ENCODE measurements around the gene BRS3.
A peak's percentile ranks its signal among the peaks of the same experiment; 100 is the strongest.

The BRS3 gene

GRCh38 chrX:136495043-136495442, 7.3 kb downstream of the BRS3 start:
- peak overlapping the region; percentile 6 for H3K4me3 ChIP-seq (ENCODE audit: low read depth, low read length)
- no peak for TF ChIP-seq CTCF (IDR thresholded peaks at IDR 0.05; ENCODE audit: low read depth, low read length)
- no peak for TF ChIP-seq MAX (IDR thresholded peaks at IDR 0.05; ENCODE audit: low read depth, low read length)
- TF ChIP-seq MYC (IDR thresholded peaks at IDR 0.05; ENCODE audit: low read depth, low read length) = no peak
- no peak for TF ChIP-seq POLR2A (IDR thresholded peaks at IDR 0.05; ENCODE audit: extremely low read depth, insufficient read length)
- peak; percentile 80 for DNase-seq (ENCODE audit: low read depth)

GRCh38 chrX:136496186-136496763, 8.5 kb downstream of the BRS3 start:
- DNase-seq (ENCODE audit: low read depth) = no peak
- no peak for TF ChIP-seq MAX (IDR thresholded peaks at IDR 0.05; ENCODE audit: low read depth, low read length)
- TF ChIP-seq POLR2A (IDR thresholded peaks at IDR 0.05; ENCODE audit: extremely low read depth, insufficient read length) = no peak
- no peak for TF ChIP-seq CTCF (IDR thresholded peaks at IDR 0.05; ENCODE audit: low read depth, low read length)
- TF ChIP-seq MYC (IDR thresholded peaks at IDR 0.05; ENCODE audit: low read depth, low read length) = no peak
- H3K4me3 ChIP-seq (ENCODE audit: low read depth, low read length) = peak overlapping the region; percentile 87

GRCh38 chrX:136496764-136497555, 9.2 kb downstream of the BRS3 start:
- TF ChIP-seq MAX (IDR thresholded peaks at IDR 0.05; ENCODE audit: low read depth, low read length) = peak; percentile 63
- peak; percentile 87 for TF ChIP-seq MYC (IDR thresholded peaks at IDR 0.05; ENCODE audit: low read depth, low read length)
- peak; percentile 63 for TF ChIP-seq POLR2A (IDR thresholded peaks at IDR 0.05; ENCODE audit: extremely low read depth, insufficient read length)
- TF ChIP-seq CTCF (IDR thresholded peaks at IDR 0.05; ENCODE audit: low read depth, low read length) = no peak
- peak; percentile 92 for DNase-seq (ENCODE audit: low read depth)
- peak overlapping the region; percentile 87 for H3K4me3 ChIP-seq (ENCODE audit: low read depth, low read length)

GRCh38 chrX:136497556-136498052, 9.9 kb downstream of the BRS3 start, which contains the start of gene HTATSF1:
HTATSF1 (plus strand) TSS chrX:136497592; CDS start chrX:136497685, 93 bp downstream.
- peak within 1 kb of the TSS; percentile 87 for H3K4me3 ChIP-seq (ENCODE audit: low read depth, low read length)
- TF ChIP-seq MAX (IDR thresholded peaks at IDR 0.05; ENCODE audit: low read depth, low read length) (0 out of 2 replicates have a peak, but pooled peaks have one; percentile 9), MYC (IDR thresholded peaks at IDR 0.05; ENCODE audit: low read depth, low read length) (no peak)
- DNase-seq (ENCODE audit: low read depth) = no peak

GRCh38 chrX:136519069-136519468, 31.3 kb downstream of the BRS3 start:
- H3K4me3 ChIP-seq (ENCODE audit: low read depth, low read length) = no peak overlapping the region
- no peak for TF ChIP-seq MYC (IDR thresholded peaks at IDR 0.05; ENCODE audit: low read depth, low read length)
- TF ChIP-seq CTCF (IDR thresholded peaks at IDR 0.05; ENCODE audit: low read depth, low read length) = no peak
- TF ChIP-seq POLR2A (IDR thresholded peaks at IDR 0.05; ENCODE audit: extremely low read depth, insufficient read length) = no peak
- TF ChIP-seq MAX (IDR thresholded peaks at IDR 0.05; ENCODE audit: low read depth, low read length) = no peak
- no peak for DNase-seq (ENCODE audit: low read depth)

- no peak for DNase-seq (ENCODE audit: low read depth)
- no peak for TF ChIP-seq POLR2A (IDR thresholded peaks at IDR 0.05; ENCODE audit: extremely low read depth, insufficient read length)
- TF ChIP-seq CTCF (IDR thresholded peaks at IDR 0.05; ENCODE audit: low read depth, low read length) = no peak
- TF ChIP-seq MAX (IDR thresholded peaks at IDR 0.05; ENCODE audit: low read depth, low read length) = no peak
- TF ChIP-seq MYC (IDR thresholded peaks at IDR 0.05; ENCODE audit: low read depth, low read length) = no peak
- H3K4me3 ChIP-seq (ENCODE audit: low read depth, low read length) = no peak overlapping the region
Observed at GRCh38 chrX:136523770-136524169, 36.0 kb downstream of the BRS3 start.

Data from NB4 (cell line).